Bronchial epithelial cell (primary cell): ENCODE measurements around the gene FAM3A. TPM values are rescaled to one million over a fixed set of nuclear protein-coding genes. Genes with fewer than 3 reads are reported as not detected.

Source experiments
- DNase-seq: peaks from one replicate; pipeline ENCODE4 v3.0.0-alpha.2; 2010; ENCODE audit warnings: low read depth
- FAIRE-seq: peaks from 2 replicates; lab custom pipeline; 2011; peaks lifted over from hg19 to GRCh38; lab: Jason Lieb, UNC
- H3K27me3 ChIP-seq: 2 replicates; pipeline ENCODE4 v1.5.1; 2011; ENCODE audit warnings: low read length; ENCODE audit not compliant: control insufficient read depth, insufficient read depth
- H3K36me3 ChIP-seq: 2 replicates; pipeline ENCODE4 v1.5.1; 2011; ENCODE audit warnings: low read length; ENCODE audit not compliant: control insufficient read depth, insufficient read depth
- H3K4me3 ChIP-seq: 2 replicates; pipeline ENCODE4 v1.5.1; 2011; ENCODE audit warnings: mild to moderate bottlenecking, low read depth, low read length, control low read depth
- CTCF ChIP-seq: IDR thresholded peaks from 2 replicates; pipeline ENCODE4 v1.5.1; 2011; ENCODE audit warnings: mild to moderate bottlenecking, moderate library complexity, low read length, control low read depth, inconsistent platforms; ENCODE audit not compliant: insufficient read depth, severe bottlenecking
- total RNA-seq: library from RNA; depleted of rRNA; stranded (reverse); fragments of >200 nt; gene quantifications from 2 replicates; pipeline ENCODE4 v1.2.1, GENCODE V29; 2014

Gene FAM3A
- total RNA-seq, 1 donor from 2014 or later, result 33.2 TPM

DNA sequence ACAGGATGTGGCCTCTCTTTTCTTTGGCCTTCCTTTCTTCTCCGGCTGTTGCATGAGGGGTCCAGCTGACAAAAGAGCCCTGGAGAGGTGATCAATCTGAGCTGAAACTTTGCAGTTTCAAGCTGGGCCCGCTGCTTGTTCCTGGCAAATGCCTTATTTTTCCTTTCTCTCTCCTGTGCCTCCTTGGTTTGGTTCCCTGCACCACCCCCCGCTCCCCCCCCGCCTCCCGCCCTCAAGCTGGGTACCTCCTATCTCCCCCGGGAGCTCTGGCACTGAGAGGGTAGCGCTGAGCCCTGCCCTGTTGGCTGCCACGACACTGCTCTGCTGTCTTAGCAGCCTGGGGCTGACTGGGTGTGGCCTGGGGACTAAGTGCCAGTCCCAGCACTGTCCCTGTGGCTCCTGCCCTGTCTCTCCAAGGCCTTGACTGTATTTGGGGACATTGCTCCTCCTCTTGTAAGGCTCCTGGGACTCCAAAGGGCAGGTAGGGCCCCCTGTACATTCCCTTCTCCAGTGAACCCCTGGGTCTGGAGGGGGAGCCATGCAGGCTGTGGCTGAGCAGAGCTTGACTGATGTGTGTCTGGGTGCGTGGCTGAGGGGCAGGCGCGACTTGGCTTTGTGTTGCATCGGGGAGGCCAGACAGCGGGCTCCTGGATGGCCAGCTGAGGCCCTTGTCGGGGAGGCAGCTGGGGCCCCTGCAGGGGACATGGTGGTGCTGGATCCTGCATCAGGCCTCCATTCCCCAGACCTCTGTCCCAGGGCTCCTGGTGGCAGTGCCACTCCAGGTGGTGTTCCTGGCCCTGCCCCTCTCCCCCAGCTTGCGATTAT lies 56.9 kb downstream of the FAM3A start:
- H3K36me3 ChIP-seq, result peaks cover 11% of the 10 kb centered on the region
- FAIRE-seq (no peak), DNase-seq (no peak)
- no peaks in the 10 kb centered on the region for H3K27me3 ChIP-seq
- peak overlapping the region; percentile 71 for H3K4me3 ChIP-seq
- TF ChIP-seq CTCF, result no peak

- no peak for DNase-seq
These were observed 57.7 kb downstream of the FAM3A start, which contains the start of gene PLXNA3 for GRCh38 chrX:154458116-154458953. PLXNA3 (plus strand) TSS chrX:154458281; CDS start chrX:154460184, 1,903 bp downstream.

DNA sequence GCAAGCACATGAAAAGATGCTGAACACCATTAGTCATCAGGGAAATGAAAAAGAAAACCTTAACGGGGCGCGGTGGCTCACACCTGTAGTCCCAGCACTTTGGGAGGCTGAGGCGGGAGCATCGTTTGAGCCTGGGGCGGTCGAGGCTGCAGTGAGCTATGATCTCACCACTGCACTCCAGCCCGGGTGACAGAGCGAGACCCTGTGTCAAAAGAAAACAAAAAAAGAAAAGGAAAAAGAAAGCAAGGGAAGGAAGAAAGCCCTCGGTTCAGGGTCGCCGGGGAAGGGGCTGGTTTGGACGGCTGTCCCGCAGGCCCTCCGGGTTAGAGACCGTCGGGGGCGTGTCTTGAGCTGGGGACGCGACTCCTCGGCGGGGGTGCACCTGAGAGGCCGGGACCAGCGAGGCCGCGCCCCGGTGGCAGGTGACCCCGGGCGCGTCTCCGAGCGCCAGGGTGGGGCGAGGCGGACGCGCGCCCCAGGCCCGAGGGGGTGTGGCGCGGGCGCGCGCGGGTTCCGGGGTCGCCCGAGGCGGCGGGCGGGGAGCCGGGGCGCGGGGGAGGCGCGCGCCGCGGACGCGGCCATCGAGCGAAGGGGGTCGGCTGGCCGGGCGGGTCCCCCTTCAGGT lies 58.4 kb downstream of the FAM3A start:
- peak; percentile 60 for DNase-seq
- Histone ChIP-seq H3K27me3 (no peaks in the 10 kb centered on the region), H3K4me3 (peak overlapping the region; percentile 71), H3K36me3 (peaks cover 6% of the 10 kb centered on the region)
- no peak for FAIRE-seq
- TF ChIP-seq CTCF, result no peak

More at GRCh38 chrX:154458116-154458953, 57.7 kb downstream of the FAM3A start, which contains the start of gene PLXNA3:
- no peak for FAIRE-seq
- no peaks in the 10 kb centered on the region for H3K27me3 ChIP-seq
- peak within 1 kb of the TSS; percentile 71 for H3K4me3 ChIP-seq
- H3K36me3 ChIP-seq, result peaks cover 10% of the 10 kb centered on the region
- TF ChIP-seq CTCF, result no peak

Other genes with a start within 250 kb of the FAM3A start
- gene TEX28, start 221.1 kb downstream of the FAM3A start, total RNA-seq, result not detected in 2 replicates
- not detected in 2 replicates for gene TKTL1, start 220.4 kb downstream of the FAM3A start, total RNA-seq
- 676 and 858 TPM in 2 replicates for gene FLNA, start 141.6 kb downstream of the FAM3A start, total RNA-seq
- gene EMD, start 136.9 kb downstream of the FAM3A start, total RNA-seq, result 16.1 and 27.3 TPM in 2 replicates
- 2,240 and 6,023 TPM in 2 replicates for gene RPL10, start 117.9 kb downstream of the FAM3A start, total RNA-seq
- gene DNASE1L1, start 107.0 kb downstream of the FAM3A start, total RNA-seq, result 38.7 and 70.7 TPM in 2 replicates
- gene TAFAZZIN, start 104.7 kb downstream of the FAM3A start, total RNA-seq, result 20.6 and 22.4 TPM in 2 replicates
- gene ATP6AP1, start 87.6 kb downstream of the FAM3A start, total RNA-seq, result 44.0 and 51.7 TPM in 2 replicates
- 87.2 and 98.5 TPM in 2 replicates for gene GDI1, start 79.1 kb downstream of the FAM3A start, total RNA-seq
- gene FAM50A, start 72.1 kb downstream of the FAM3A start, total RNA-seq, result 88.5 and 90.4 TPM in 2 replicates
- 6.1 and 8.7 TPM in 2 replicates for gene PLXNA3, start 58.0 kb downstream of the FAM3A start, total RNA-seq
- 7.2 and 14.7 TPM in 2 replicates for gene LAGE3, start 37.0 kb downstream of the FAM3A start, total RNA-seq
- 36.6 and 59.2 TPM in 2 replicates for gene UBL4A, start 29.6 kb downstream of the FAM3A start, total RNA-seq
- gene SLC10A3, start 25.6 kb downstream of the FAM3A start, total RNA-seq, result 7.4 and 13.4 TPM in 2 replicates
- 17.4 and 20.0 TPM in 2 replicates for gene G6PD, start 30.6 kb upstream of the FAM3A start, total RNA-seq
- 8.4 and 10.3 TPM in 2 replicates for gene IKBKG, start 31.4 kb upstream of the FAM3A start, total RNA-seq
- not detected in 2 replicates for gene CTAG1A, start 68.9 kb upstream of the FAM3A start, total RNA-seq
- not detected in 2 replicates for gene CTAG1B, start 103.0 kb upstream of the FAM3A start, total RNA-seq
- gene CTAG2, start 137.3 kb upstream of the FAM3A start, total RNA-seq, result not detected in 2 replicates
- gene GAB3, start 234.8 kb upstream of the FAM3A start, total RNA-seq, result under 0.01 and 0.13 TPM in 2 replicates
- 62.1 and 91.1 TPM in 2 replicates for gene DKC1, start 246.6 kb upstream of the FAM3A start, total RNA-seq